GM23338 (cell line): ENCODE results near the gene SHISA6. TPM values are rescaled to one million over a fixed set of nuclear protein-coding genes. Genes with fewer than 3 reads are reported as not detected.

ENCODE experiments used
- ATAC-seq: fragments of 200-7000 bp; cut with Tn5 transposase; 3 replicates; pipeline ENCODE4 v1.9.1; 2020
- DNase-seq: peaks from one replicate; pipeline ENCODE4 v3.0.0-alpha.2; 2015; ENCODE audit warnings: low spot score
- H2AFZ ChIP-seq: fragments of 200-600 bp; sonication (generic); 2 replicates; pipeline ENCODE4 v1.8.0; 2016; ENCODE audit warnings: antibody characterized with exemption, mild to moderate bottlenecking, moderate library complexity
- H3F3A ChIP-seq: fragments of 200-600 bp; sonication (generic); replicated peaks from 2 replicates; pipeline ENCODE4 v1.8.0; 2017; ENCODE audit warnings: antibody characterized with exemption, mixed run types, low read depth
- H3K27ac ChIP-seq: fragments of 200-600 bp; sonication (generic); 2 replicates; pipeline ENCODE4 v1.6.1; 2016; ENCODE audit warnings: low read depth
- H3K27me3 ChIP-seq: fragments of 200-600 bp; sonication (generic); 2 replicates; pipeline ENCODE4 v1.8.0; 2016; ENCODE audit warnings: mild to moderate bottlenecking, mixed run types, moderate library complexity; ENCODE audit not compliant: insufficient read depth
- H3K36me3 ChIP-seq: fragments of 200-600 bp; sonication (generic); 2 replicates; pipeline ENCODE4 v1.8.0; 2016; ENCODE audit warnings: mild to moderate bottlenecking; ENCODE audit not compliant: insufficient read depth
- H3K4me1 ChIP-seq: fragments of 200-600 bp; sonication (generic); 2 replicates; pipeline ENCODE4 v1.8.0; 2016; ENCODE audit warnings: mild to moderate bottlenecking, moderate library complexity; ENCODE audit not compliant: insufficient read depth
- H3K4me2 ChIP-seq: fragments of 200-600 bp; sonication (generic); 2 replicates; pipeline ENCODE4 v1.7.1; 2017; ENCODE audit warnings: mixed run types
- H3K4me3 ChIP-seq: fragments of 200-600 bp; sonication (generic); 2 replicates; pipeline ENCODE4 v1.6.1; 2016; ENCODE audit warnings: mixed run types
- H3K79me2 ChIP-seq: fragments of 200-600 bp; sonication (generic); replicated peaks from 2 replicates; pipeline ENCODE4 v1.8.0; 2017; ENCODE audit warnings: mild to moderate bottlenecking; ENCODE audit not compliant: insufficient read depth
- H3K9me2 ChIP-seq: fragments of 200-600 bp; sonication (generic); 2 replicates; pipeline ENCODE4 v1.8.0; 2017; ENCODE audit not compliant: insufficient read depth
- H4K20me1 ChIP-seq: fragments of 200-600 bp; sonication (generic); replicated peaks from 2 replicates; pipeline ENCODE4 v1.8.0; 2017; ENCODE audit warnings: mild to moderate bottlenecking; ENCODE audit not compliant: insufficient read depth
- H3K27ac Mint-ChIP-seq: 2 replicates; pipeline ENCODE4 v1.8.0; 2020; ENCODE audit warnings: inconsistent platforms, mild to moderate bottlenecking, moderate library complexity, mixed read lengths
- H3K27me3 Mint-ChIP-seq: 3 replicates; pipeline ENCODE4 v1.8.0; 2022; ENCODE audit warnings: low read depth, mild to moderate bottlenecking, moderate library complexity, mixed read lengths, inconsistent platforms; ENCODE audit not compliant: insufficient read depth, poor library complexity
- H3K36me3 Mint-ChIP-seq: 3 replicates; pipeline ENCODE4 v1.8.0; 2021; ENCODE audit warnings: low read depth, mild to moderate bottlenecking, inconsistent platforms, moderate library complexity, mixed read lengths
- H3K4me1 Mint-ChIP-seq: 3 replicates; pipeline ENCODE4 v1.8.0; 2020; ENCODE audit warnings: mild to moderate bottlenecking, inconsistent platforms, mixed read lengths
- H3K4me3 Mint-ChIP-seq: 3 replicates; pipeline ENCODE4 v1.8.0; 2021; ENCODE audit warnings: moderate library complexity, mild to moderate bottlenecking, inconsistent platforms, mixed read lengths
- H3K9me3 Mint-ChIP-seq: 3 replicates; pipeline ENCODE4 v1.8.0; 2020; ENCODE audit warnings: moderate library complexity, mild to moderate bottlenecking, inconsistent platforms, mixed read lengths
- CREB1 ChIP-seq: fragments of 250-450 bp; sonication (Bioruptor Pico); IDR thresholded peaks from 2 replicates; pipeline ENCODE4 v1.5.0; 2020; ENCODE audit warnings: low read depth, mild to moderate bottlenecking, moderate library complexity
- CTCF ChIP-seq, 2 experiments: fragments of 200-600 bp in 1 of 2; sonication (generic) in 1 of 2; conservative IDR thresholded peaks; 2 replicates each; pipeline versions ENCODE4 v1.5.1 to v1.6.1; 2016 to 2017; ENCODE audit warnings: antibody characterized with exemption in 2 of 2, low read depth in 2 of 2, mild to moderate bottlenecking in 2 of 2, moderate library complexity in 1 of 2
- ETS1 ChIP-seq: IDR thresholded peaks from 2 replicates; pipeline ENCODE4 v1.6.1; 2016; ENCODE audit warnings: antibody characterized with exemption
- EZH2 ChIP-seq: fragments of 200-600 bp; sonication (generic); IDR thresholded peaks from one replicate; pipeline ENCODE4 v1.8.0; 2017; ENCODE audit warnings: antibody characterized with exemption, mild to moderate bottlenecking, low read depth; ENCODE audit not compliant: unreplicated experiment
- EZH2phosphoT487 ChIP-seq: fragments of 200-600 bp; sonication (generic); IDR thresholded peaks from one replicate; pipeline ENCODE4 v1.8.1; 2018; ENCODE audit warnings: antibody characterized with exemption; ENCODE audit not compliant: unreplicated experiment
- JUNB ChIP-seq: IDR thresholded peaks from one replicate; pipeline ENCODE4 v1.6.1; 2016; ENCODE audit warnings: antibody characterized with exemption; ENCODE audit not compliant: unreplicated experiment
- NANOG ChIP-seq: IDR thresholded peaks from 2 replicates; pipeline ENCODE4 v1.6.1; 2016; ENCODE audit warnings: antibody characterized with exemption, borderline replicate concordance
- POLR2AphosphoS5 ChIP-seq: IDR thresholded peaks from 2 replicates; pipeline ENCODE4 v1.6.1; 2016; ENCODE audit warnings: antibody characterized with exemption, low read depth
- REST ChIP-seq: IDR thresholded peaks from one replicate; pipeline ENCODE4 v1.6.1; 2018; ENCODE audit warnings: antibody characterized with exemption; ENCODE audit not compliant: unreplicated experiment
- STAT1 ChIP-seq: IDR thresholded peaks from one replicate; pipeline ENCODE4 v1.6.1; 2016; ENCODE audit warnings: antibody characterized with exemption; ENCODE audit not compliant: unreplicated experiment
- ZNF114 ChIP-seq: fragments of 250-450 bp; sonication (Bioruptor Pico); IDR thresholded peaks from 2 replicates; pipeline ENCODE4 v1.5.0; 2020; ENCODE audit warnings: mild to moderate bottlenecking, moderate library complexity
- ZNF331 ChIP-seq: fragments of 250-450 bp; sonication (Bioruptor Pico); IDR thresholded peaks from 2 replicates; pipeline ENCODE4 v1.5.0; 2020; ENCODE audit warnings: low read depth, mild to moderate bottlenecking, moderate library complexity
- polyA plus RNA-seq: library from polyadenylated mRNA; unstranded; fragments of >200 nt; fragmentation: Nextera tagmentation; extraction: Ambion mirVana; gene quantifications from 2 replicates; pipeline ENCODE4 v1.2.1, GENCODE V29; 2016
- total RNA-seq: library from RNA; depleted of rRNA; stranded (reverse); fragments of >200 nt; shearing (Covaris generic); gene quantifications from 2 replicates; pipeline ENCODE4 v1.2.3, GENCODE V29; 2014

Gene SHISA6
- total and polyA plus RNA-seq, 2 experiments from 2014 or later: 0.52 TPM; not detected in 1

- no peak for TF ChIP-seq ETS1
- TF ChIP-seq ZNF331 (CRISPR knock-in tag): no peak
- no peak for TF ChIP-seq NANOG
Measured at GRCh38 chr17:11378506-11378905, 137.5 kb downstream of the SHISA6 start (continued).

- Mint-ChIP-seq H3K27me3 (no peaks in the 10 kb centered on the region), H3K9me3 (peaks cover 99% of the 10 kb centered on the region), H3K4me1 (no peaks in the 10 kb centered on the region; the same call in 2 of the 3 replicates), H3K36me3 (peaks cover 42% of the 10 kb centered on the region), H3K4me3 (no peak overlapping the region), H3K27ac (no peak overlapping the region)
- H3K79me2 ChIP-seq: no peaks in the 10 kb centered on the region
- no peaks in the 10 kb centered on the region for H3F3A ChIP-seq
- ATAC-seq: no peak
- no peak overlapping the region for H3K4me2 ChIP-seq
- no peak overlapping the region for H3K27ac ChIP-seq
- H3K4me1 ChIP-seq: no peaks in the 10 kb centered on the region
- no peak overlapping the region for H3K4me3 ChIP-seq
- no peak overlapping the region for H2AFZ ChIP-seq
- H3K36me3 ChIP-seq: peaks cover 10% of the 10 kb centered on the region; the same call in 1 of the 2 replicates
- no peak for DNase-seq
- H4K20me1 ChIP-seq: no peaks in the 10 kb centered on the region
- H3K9me2 ChIP-seq: no peaks in the 10 kb centered on the region
- TF ChIP-seq CTCF (conservative IDR thresholded peaks at IDR 0.05; ENCODE audit: low read depth in 2 of 2): no peak
- no peak for TF ChIP-seq STAT1
- TF ChIP-seq JUNB: no peak
- no peak for TF ChIP-seq NANOG
- TF ChIP-seq REST: no peak
- TF ChIP-seq ZNF331 (CRISPR knock-in tag): no peak
- H3K27me3 ChIP-seq: no peaks in the 10 kb centered on the region
Measured at GRCh38 chr17:11380761-11381160, 139.7 kb downstream of the SHISA6 start.

- Mint-ChIP-seq H3K4me3 (no peak overlapping the region), H3K27ac (no peak overlapping the region), H3K9me3 (peaks cover 99% of the 10 kb centered on the region), H3K27me3 (peaks cover 5% of the 10 kb centered on the region), H3K36me3 (peaks cover 50% of the 10 kb centered on the region), H3K4me1 (no peaks in the 10 kb centered on the region; the same call in 2 of the 3 replicates)
- Histone ChIP-seq H3K4me2 (no peak overlapping the region), H3K27me3 (no peaks in the 10 kb centered on the region), H3K36me3 (peaks cover 10% of the 10 kb centered on the region; the same call in 1 of the 2 replicates), H3F3A (no peaks in the 10 kb centered on the region), H3K27ac (no peak overlapping the region), H3K4me1 (no peaks in the 10 kb centered on the region), H3K79me2 (no peaks in the 10 kb centered on the region), H2AFZ (no peak overlapping the region), H3K9me2 (no peaks in the 10 kb centered on the region), H4K20me1 (no peaks in the 10 kb centered on the region), H3K4me3 (no peak overlapping the region)
- DNase-seq (no peak), ATAC-seq (no peak)
- TF ChIP-seq EZH2: no peak
- no peak for TF ChIP-seq ETS1
- TF ChIP-seq CREB1: no peak
- no peak for TF ChIP-seq ZNF114
- TF ChIP-seq JUNB: no peak
- no peak for TF ChIP-seq ZNF331 (CRISPR knock-in tag)
- TF ChIP-seq EZH2phosphoT487: no peak
- no peak for TF ChIP-seq POLR2AphosphoS5
- no peak for TF ChIP-seq CTCF (conservative IDR thresholded peaks at IDR 0.05; ENCODE audit: low read depth in 2 of 2)
- no peak for TF ChIP-seq NANOG
- no peak for TF ChIP-seq STAT1
Measured at GRCh38 chr17:11383157-11383556, 142.1 kb downstream of the SHISA6 start.
